HepG2 (cell line): ENCODE results near the gene RBM34. TPM values are rescaled to one million over a fixed set of nuclear protein-coding genes. Genes with fewer than 3 reads are reported as not detected.
A peak's percentile ranks its signal among the peaks of the same experiment; 100 is the strongest.

Experiments
- ARID3A ChIP-seq: IDR thresholded peaks from 2 replicates; pipeline ENCODE4 v1.6.1; 2012; ENCODE audit warnings: low read depth, low read length, improper control_type of control experiment
- ATF2 ChIP-seq: sonication (generic); formaldehyde crosslinking; IDR thresholded peaks from 2 replicates; pipeline ENCODE4 v1.4.0; 2020; ENCODE audit warnings: missing genetic modification reagents
- CREBL2 ChIP-seq: sonication (generic); formaldehyde crosslinking; IDR thresholded peaks from 2 replicates; pipeline ENCODE4 v1.8.1; 2023; ENCODE audit warnings: missing genetic modification reagents, mild to moderate bottlenecking, borderline replicate concordance
- FOXK2 ChIP-seq: fragments of 450-650 bp; IDR thresholded peaks from 2 replicates; pipeline ENCODE4 v1.6.1; 2016
- FOXM1 ChIP-seq: sonication (generic); formaldehyde crosslinking; IDR thresholded peaks from 2 replicates; pipeline ENCODE4 v1.5.0; 2020; ENCODE audit warnings: missing genetic modification reagents
- GATAD1 ChIP-seq: IDR thresholded peaks from 2 replicates; pipeline ENCODE4 v1.6.1; 2016; ENCODE audit warnings: missing genetic modification reagents, missing compliant biosample characterization
- HOXA5 ChIP-seq: sonication (generic); formaldehyde crosslinking; IDR thresholded peaks from 2 replicates; pipeline ENCODE4 v1.4.0; 2020; ENCODE audit warnings: missing genetic modification reagents
- IRF2 ChIP-seq: IDR thresholded peaks from 2 replicates; pipeline ENCODE4 v1.6.1; 2018; ENCODE audit warnings: missing genetic modification reagents, missing compliant biosample characterization
- KMT2A ChIP-seq: sonication (generic); formaldehyde crosslinking; IDR thresholded peaks from 2 replicates; pipeline ENCODE4 v1.4.0; 2020; ENCODE audit warnings: missing genetic modification reagents
- MAFF ChIP-seq: IDR thresholded peaks from 2 replicates; pipeline ENCODE4 v1.6.1; 2011; ENCODE audit warnings: low read depth, low read length, improper control_type of control experiment
- NR2F2 ChIP-seq: IDR thresholded peaks from 2 replicates; pipeline ENCODE4 v1.6.1; 2012; ENCODE audit warnings: low read depth, inconsistent platforms, borderline replicate concordance
- PLSCR1 ChIP-seq: sonication (generic); formaldehyde crosslinking; IDR thresholded peaks from 2 replicates; pipeline ENCODE4 v1.5.0; 2020; ENCODE audit warnings: missing genetic modification reagents, mild to moderate bottlenecking, borderline replicate concordance
- RXRB ChIP-seq: IDR thresholded peaks from 2 replicates; pipeline ENCODE4 v1.6.1; 2016; ENCODE audit warnings: borderline replicate concordance, missing genetic modification reagents, missing compliant biosample characterization
- ZBTB7B ChIP-seq: sonication (generic); formaldehyde crosslinking; IDR thresholded peaks from 2 replicates; pipeline ENCODE4 v1.4.0; 2020; ENCODE audit warnings: missing genetic modification reagents
- ZNF142 ChIP-seq: sonication (generic); formaldehyde crosslinking; IDR thresholded peaks from 2 replicates; pipeline ENCODE4 v1.4.0; 2020; ENCODE audit warnings: missing genetic modification reagents
- ZNF343 ChIP-seq: sonication (generic); formaldehyde crosslinking; IDR thresholded peaks from 2 replicates; pipeline ENCODE4 v1.4.0; 2020; ENCODE audit warnings: mild to moderate bottlenecking, missing genetic modification reagents
- ZNF543 ChIP-seq: sonication (generic); formaldehyde crosslinking; IDR thresholded peaks from 2 replicates; pipeline ENCODE4 v1.4.0; 2020; ENCODE audit warnings: mild to moderate bottlenecking, missing genetic modification reagents
- ZNF577 ChIP-seq: sonication (generic); formaldehyde crosslinking; IDR thresholded peaks from 2 replicates; pipeline ENCODE4 v1.4.0; 2020; ENCODE audit warnings: mild to moderate bottlenecking, low read depth, missing genetic modification reagents, borderline replicate concordance
- ZNF724P ChIP-seq: sonication (generic); formaldehyde crosslinking; IDR thresholded peaks from 2 replicates; pipeline ENCODE4 v1.8.0; 2022; ENCODE audit warnings: missing genetic modification reagents, borderline replicate concordance
- ZSCAN31 ChIP-seq: sonication (generic); formaldehyde crosslinking; IDR thresholded peaks from 2 replicates; pipeline ENCODE4 v1.5.0; 2020; ENCODE audit warnings: low read depth, mild to moderate bottlenecking, missing genetic modification reagents
- polyA plus RNA-seq, 8 experiments: library from polyadenylated mRNA; depleted of rRNA in 3 of 8; stranded (reverse) in 7 of 8; unstranded in 1 of 8; fragments of >200 nt; fragmentation: Illumina TruSeq in 4 of 8; extraction: Trizol in 4 of 8; gene quantifications; 2 replicates each; pipeline versions ENCODE4 v1.2.1 to v1.2.3, GENCODE V29; 2011 to 2016; ENCODE audit warnings: low read depth in 4 of 8, missing spikeins in 1 of 8, mixed read lengths in 1 of 8; ENCODE audit not compliant: insufficient read depth in 1 of 8
- total RNA-seq, 5 experiments: library from RNA; depleted of rRNA; stranded (reverse); fragments of >200 nt; fragmentation: Illumina TruSeq; extraction: Trizol; gene quantifications; 2 replicates each; pipeline ENCODE4 v1.2.3, GENCODE V29; 2016; ENCODE audit warnings: low read depth in 1 of 5

Gene RBM34
- total and polyA plus RNA-seq, 2 of the 13 experiments (the other 11 are each of a cell fraction or from before 2014, with no cell fraction given) = 34.7 to 73.0 TPM

- peak; percentile 84; the same call in 1 of the 2 replicates for TF ChIP-seq GATAD1
- peak; percentile 70; the same call in 1 of the 2 replicates for TF ChIP-seq ZSCAN31
- TF ChIP-seq ZNF724P (CRISPR knock-in tag) = peak; percentile 68
- peak; percentile 98 for TF ChIP-seq KMT2A (CRISPR knock-in tag)
- peak; percentile 60; the same call in 1 of the 2 replicates for TF ChIP-seq ZNF343 (CRISPR knock-in tag)
- peak; percentile 91; the same call in 1 of the 2 replicates for TF ChIP-seq CREBL2
- 0 out of 2 replicates have a peak, but pooled peaks have one; percentile 62 for TF ChIP-seq ATF2 (CRISPR knock-in tag)
- peak; percentile 73; the same call in 1 of the 2 replicates for TF ChIP-seq FOXK2
- peak; percentile 66; the same call in 1 of the 2 replicates for TF ChIP-seq ZBTB7B (CRISPR knock-in tag)
- peak; percentile 68; the same call in 1 of the 2 replicates for TF ChIP-seq RXRB (CRISPR knock-in tag)
- no peak for TF ChIP-seq MAFF
- peak; percentile 95 for TF ChIP-seq ZNF142 (CRISPR knock-in tag)
- peak; percentile 26; the same call in 1 of the 2 replicates for TF ChIP-seq ZNF577 (CRISPR knock-in tag)
- TF ChIP-seq NR2F2 = peak; percentile 1; the same call in 1 of the 2 replicates
- TF ChIP-seq PLSCR1 (CRISPR knock-in tag) = no peak
- 0 out of 2 replicates have a peak, but pooled peaks have one; percentile 68 for TF ChIP-seq ZNF543 (CRISPR knock-in tag)
- TF ChIP-seq ARID3A = no peak
- TF ChIP-seq IRF2 (CRISPR knock-in tag) = 0 out of 2 replicates have a peak, but pooled peaks have one; percentile 80
- peak; percentile 93 for TF ChIP-seq HOXA5
- 0 out of 2 replicates have a peak, but pooled peaks have one; percentile 45 for TF ChIP-seq FOXM1
These were observed at the start of gene RBM34 (continued) for GRCh38 chr1:235160957-235161684.
